GM21786 (cell line): ENCODE results near the gene ACOX3.

Experiments used
- ATAC-seq: cut with Tn5 transposase; IDR thresholded peaks from one replicate; pipeline ENCODE4 v1.9.1; 2021; ENCODE audit not compliant: unreplicated experiment

The ACOX3 gene

GRCh38 chr4:8326206-8326605 is 114.3 kb downstream of the ACOX3 start:
- no peak for ATAC-seq

DNA sequence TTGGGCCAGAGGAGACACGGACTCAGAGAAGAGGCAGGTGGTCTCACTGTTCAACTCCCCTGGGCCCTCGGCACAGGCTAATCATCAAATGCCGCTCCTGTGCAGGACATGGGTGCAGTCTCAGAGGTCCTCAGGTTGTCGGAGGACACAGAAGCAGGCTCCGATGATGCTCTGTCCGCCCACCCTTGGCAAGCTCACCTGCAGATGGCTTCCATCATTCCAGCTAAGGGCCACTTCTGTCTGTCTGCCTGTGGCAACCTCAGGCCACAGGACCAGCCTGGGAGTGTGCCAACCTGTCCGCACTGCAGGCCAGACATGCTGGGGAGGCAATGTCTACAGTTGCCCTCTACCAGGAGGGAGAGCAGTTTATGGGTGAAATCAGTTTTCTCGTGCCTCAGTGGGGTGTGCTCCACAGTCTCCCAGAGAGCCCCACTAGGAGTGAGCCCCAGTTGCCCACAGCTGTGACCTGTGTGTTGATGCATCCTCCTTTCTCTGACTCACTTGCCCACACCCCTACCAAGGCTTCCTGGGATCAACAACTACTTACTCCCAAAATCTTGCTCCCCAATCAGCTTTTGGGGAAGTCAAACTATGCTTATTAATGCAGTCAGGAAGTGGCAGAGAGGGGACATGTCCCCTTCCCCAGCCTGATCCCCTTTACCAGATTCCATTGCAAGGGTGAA is 115.1 kb downstream of the ACOX3 start:
- no peak for ATAC-seq

DNA sequence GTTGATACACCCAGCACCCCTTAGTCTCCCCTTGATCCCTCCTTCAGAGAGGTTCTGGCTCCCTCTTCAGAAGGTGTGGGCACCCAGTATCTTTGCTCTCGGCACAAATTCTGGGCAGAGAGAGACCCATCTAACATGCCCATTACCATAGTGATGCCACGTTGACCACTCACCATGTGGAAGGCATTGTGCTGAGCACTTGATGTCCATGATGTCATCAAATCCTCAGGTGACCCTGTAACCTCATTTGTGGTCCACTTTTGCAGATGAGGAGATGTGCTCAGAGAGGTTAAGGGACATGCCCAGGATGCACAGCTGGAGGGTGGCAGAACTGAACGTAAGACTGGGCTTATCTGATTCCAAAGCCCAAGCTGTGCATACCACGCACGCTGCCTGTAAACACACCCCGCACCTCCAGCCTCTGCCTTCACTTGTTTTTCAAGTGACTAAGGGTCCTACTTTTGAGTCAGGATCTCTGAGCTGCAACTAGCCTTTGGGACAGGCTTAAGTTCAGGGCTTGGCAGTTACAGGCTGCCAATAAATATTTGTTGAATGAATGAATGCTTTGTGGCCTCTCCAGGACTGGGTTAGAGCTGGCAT is 115.8 kb downstream of the ACOX3 start:
- no peak for ATAC-seq

GRCh38 chr4:8323947-8324555 is 116.5 kb downstream of the ACOX3 start:
- ATAC-seq, result no peak

DNA sequence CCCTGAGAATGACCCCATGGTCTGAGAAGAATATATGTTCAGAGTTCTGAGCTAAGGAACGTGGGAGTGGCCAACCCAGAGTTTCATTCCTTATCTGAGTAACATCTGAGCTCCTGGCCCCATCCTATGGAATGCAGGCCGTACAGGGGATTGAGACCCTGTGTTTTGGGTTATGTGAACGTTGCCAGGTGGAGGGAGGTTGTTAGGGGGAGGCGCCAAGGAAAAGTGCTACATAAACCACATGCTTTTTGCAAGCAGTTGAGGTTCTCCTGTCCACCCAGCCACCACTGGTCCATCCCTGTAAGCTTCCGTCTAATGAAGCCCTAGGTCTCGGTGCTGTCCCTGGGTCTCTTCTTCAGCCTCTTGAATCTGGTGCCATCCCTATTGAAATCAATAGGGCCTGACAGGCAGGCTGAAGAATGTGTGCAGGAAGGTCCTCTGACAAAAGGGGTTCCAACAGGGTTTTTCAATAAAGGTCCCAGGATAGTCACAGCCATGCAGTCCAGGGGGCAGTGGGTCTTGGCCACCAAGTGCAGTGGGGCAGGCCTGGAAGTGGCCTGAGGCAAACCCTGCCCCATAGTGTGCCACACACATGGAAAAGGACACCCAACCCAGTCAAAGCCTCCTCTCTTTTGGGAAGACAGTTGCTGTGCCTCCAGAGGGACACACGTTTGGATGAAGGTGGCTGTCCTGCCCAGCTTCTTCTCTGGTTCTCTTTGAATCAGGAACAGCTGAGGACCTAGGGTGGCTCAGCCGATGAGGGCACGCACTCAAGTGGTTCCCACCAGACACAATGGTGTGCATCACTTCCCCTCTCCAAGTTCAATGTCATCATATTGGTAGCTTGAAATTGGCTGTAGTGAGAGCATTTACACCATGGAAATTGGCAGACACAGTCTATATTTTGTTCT is 117.5 kb downstream of the ACOX3 start:
- no peak for ATAC-seq

DNA sequence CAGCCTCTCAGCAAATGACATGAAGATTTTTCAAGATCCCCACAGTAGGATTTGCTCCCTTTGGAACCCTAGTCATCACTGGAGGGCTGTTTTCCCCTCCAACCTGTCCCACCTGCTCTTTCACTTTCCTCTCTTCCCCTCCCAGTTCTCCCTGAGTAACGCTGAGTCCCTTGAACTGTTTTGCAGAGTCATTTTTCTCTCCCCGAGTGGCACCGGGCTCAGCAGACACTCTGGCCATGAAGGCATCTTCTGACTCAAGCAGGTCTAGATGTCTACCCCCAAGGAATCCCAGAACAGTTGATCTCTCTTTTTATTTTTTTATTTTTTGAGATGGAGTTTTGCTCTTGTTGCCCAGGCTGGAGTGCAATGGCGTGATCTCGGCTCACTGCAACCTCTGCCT is 118.8 kb downstream of the ACOX3 start:
- no peak for ATAC-seq

DNA sequence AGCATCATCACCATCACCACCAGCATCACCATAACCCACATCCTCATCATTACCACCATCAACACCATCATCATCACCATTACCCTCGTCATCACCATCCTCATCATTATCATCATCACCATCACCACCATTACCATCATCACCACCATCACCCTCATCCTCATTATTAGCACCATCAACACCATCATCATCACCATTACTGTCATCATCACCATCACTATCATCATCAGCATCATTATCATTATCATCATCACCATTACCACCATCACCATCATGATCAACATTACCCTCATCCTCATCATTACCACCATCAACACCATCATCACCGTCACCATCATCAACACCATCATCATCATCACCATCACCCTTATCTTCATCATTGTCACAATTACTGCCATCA is 119.3 kb downstream of the ACOX3 start:
- ATAC-seq, result no peak

DNA sequence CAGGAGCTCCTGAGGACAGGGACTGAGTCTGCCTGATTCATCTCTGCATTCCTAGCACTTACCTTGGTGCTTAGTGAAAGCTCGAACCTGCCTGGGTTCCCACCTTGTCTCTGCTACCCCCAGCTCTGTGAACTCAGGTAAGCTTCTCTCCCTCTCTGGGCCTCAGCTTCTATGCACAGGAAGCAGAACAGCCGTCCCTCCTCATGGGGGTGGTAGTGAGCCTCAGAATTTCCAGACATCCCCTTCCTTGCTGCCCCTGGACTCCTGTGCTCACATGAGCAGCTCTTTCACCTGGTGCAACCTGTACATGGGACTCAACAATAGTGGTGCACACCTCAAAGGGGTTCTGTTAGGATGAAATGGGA is 120.2 kb downstream of the ACOX3 start:
- no peak for ATAC-seq

DNA sequence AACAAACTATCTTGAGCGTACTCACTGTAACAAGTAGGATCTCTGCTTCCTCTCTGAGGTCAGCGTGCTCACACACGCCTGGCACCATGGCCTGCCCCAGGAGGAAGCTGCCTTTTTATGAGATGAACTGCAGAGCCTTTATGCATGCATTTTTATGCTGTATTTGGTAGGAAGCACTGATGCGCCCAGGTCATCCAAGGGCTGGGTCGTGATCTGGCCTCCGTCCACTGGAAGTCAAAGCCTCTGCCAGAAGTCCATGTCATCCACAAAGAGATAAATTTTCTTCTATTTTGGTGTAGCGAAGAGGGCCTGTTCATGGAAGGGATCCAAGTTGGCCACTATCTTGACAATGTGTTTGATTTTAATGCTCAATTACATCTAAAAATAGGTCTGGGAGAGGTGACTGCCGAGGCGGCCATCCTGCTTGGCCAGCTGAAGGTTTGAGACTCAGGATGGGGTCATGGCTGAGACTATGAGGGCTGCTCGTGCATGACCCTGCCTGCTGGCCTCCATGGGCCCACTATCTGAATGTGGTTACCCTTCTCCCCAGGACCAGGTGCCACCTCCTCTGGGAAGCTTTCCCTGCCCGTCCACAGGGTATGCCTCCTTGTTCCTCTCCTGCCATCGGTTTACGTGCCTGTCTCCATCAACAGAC is 120.7 kb downstream of the ACOX3 start:
- ATAC-seq, result no peak

DNA sequence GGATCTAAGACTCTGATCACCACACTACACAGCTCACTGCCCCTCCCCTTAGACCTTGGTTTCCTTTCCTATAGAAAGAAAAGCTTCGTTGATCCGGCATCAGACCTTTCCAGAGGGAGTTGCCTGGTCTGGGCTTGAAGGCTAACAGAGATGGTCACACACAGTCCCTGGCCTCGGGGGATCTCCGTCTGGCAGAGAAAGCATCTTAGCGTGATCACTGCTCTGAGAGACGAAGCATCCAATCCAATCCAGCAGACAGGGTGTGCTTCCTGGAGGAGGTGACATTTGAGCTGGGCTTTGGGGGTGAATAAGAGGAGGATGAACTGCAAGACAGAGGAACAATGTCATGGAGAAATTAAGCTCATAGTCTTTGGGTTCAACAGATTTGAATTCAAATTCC is 121.5 kb downstream of the ACOX3 start:
- no peak for ATAC-seq

GRCh38 chr4:8318509-8318908 is 122.0 kb downstream of the ACOX3 start:
- ATAC-seq, result no peak

DNA sequence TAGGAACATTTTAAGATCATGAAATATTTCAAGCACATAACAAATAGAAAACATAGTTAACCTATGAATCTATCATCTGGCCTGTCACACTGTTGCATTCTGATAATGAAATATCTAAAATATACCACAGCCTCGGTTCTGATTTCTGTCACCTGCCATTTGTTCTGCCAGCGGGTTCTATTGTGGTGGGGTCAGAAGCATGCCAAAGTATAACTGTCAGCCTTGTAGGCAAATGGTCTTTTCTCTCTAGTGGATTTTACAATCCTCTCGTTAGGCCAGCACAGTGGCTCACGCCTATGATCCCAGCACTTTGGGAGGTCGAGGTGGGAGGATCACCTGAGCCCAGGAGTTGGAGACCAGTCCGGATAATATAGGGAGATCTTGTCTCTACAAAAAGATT is 123.0 kb downstream of the ACOX3 start:
- no peak for ATAC-seq

DNA sequence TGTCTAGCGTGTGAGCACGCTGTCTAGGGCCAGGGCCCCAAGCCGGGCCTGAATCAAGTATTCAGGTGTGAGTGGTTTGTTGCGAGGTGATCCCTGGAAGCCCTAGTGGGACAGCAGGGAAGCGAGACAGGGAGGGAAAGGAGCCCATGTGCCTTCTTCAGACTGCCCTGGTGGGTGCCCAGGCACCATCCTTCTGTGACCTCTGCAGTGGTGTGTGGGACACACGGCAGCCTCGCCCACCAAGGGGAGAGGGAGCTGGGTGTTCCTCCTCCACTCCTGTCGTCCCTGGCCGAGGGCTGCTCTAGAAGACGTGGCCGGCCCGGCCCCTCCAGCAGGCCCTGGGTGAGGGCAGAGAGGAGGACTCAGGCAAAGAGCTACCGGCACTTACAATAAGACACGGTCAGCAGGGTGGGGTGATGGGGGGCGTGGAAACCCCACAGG is 123.6 kb downstream of the ACOX3 start:
- no peak for ATAC-seq
